KMS-11 (cell line): ENCODE results near the gene NAP1L3.

Experiments used
- H2AFZ ChIP-seq: fragments of 200-600 bp; sonication (generic); 2 replicates; pipeline ENCODE4 v1.6.1; 2016; ENCODE audit warnings: antibody characterized with exemption, mixed run types, low read depth
- H3K27ac ChIP-seq: fragments of 200-600 bp; sonication (generic); 2 replicates; pipeline ENCODE4 v1.6.1; 2016; ENCODE audit warnings: mild to moderate bottlenecking, mixed run types
- H3K27me3 ChIP-seq: fragments of 200-600 bp; sonication (generic); 2 replicates; pipeline ENCODE4 v1.6.1; 2017; ENCODE audit warnings: mild to moderate bottlenecking, low read depth, mixed run types, moderate library complexity; ENCODE audit not compliant: insufficient read depth
- H3K36me3 ChIP-seq: fragments of 200-600 bp; sonication (generic); 2 replicates; pipeline ENCODE4 v1.6.1; 2017; ENCODE audit warnings: mild to moderate bottlenecking, mixed run types; ENCODE audit not compliant: insufficient read depth
- H3K4me1 ChIP-seq: fragments of 200-600 bp; sonication (generic); 2 replicates; pipeline ENCODE4 v1.6.1; 2016; ENCODE audit warnings: mild to moderate bottlenecking, low read depth, mixed run types; ENCODE audit not compliant: poor library complexity, severe bottlenecking
- H3K4me2 ChIP-seq: fragments of 200-600 bp; sonication (generic); 2 replicates; pipeline ENCODE4 v1.7.0; 2016; ENCODE audit warnings: mild to moderate bottlenecking, mixed run types
- H3K4me3 ChIP-seq: fragments of 200-600 bp; sonication (generic); IDR thresholded peaks from 2 replicates; pipeline ENCODE4 v1.6.1; 2017; ENCODE audit warnings: low read depth, low read length, mixed read lengths; ENCODE audit not compliant: insufficient read depth
- H3K79me2 ChIP-seq: fragments of 200-600 bp; sonication (generic); 2 replicates; pipeline ENCODE4 v1.6.1; 2016; ENCODE audit warnings: low read depth, mixed run types; ENCODE audit not compliant: insufficient read depth
- H3K9ac ChIP-seq: fragments of 200-600 bp; sonication (generic); 2 replicates; pipeline ENCODE4 v1.6.1; 2016; ENCODE audit warnings: mild to moderate bottlenecking, mixed run types
- H4K20me1 ChIP-seq: fragments of 200-600 bp; sonication (generic); 2 replicates; pipeline ENCODE4 v1.6.1; 2016; ENCODE audit warnings: mild to moderate bottlenecking, mixed run types; ENCODE audit not compliant: insufficient read depth
- CTCF ChIP-seq: fragments of 200-600 bp; sonication (generic); conservative IDR thresholded peaks from 2 replicates; pipeline ENCODE4 v1.6.1; 2017; ENCODE audit warnings: low read depth, mild to moderate bottlenecking, antibody characterized with exemption, low read length, moderate library complexity, mixed read lengths

The NAP1L3 gene

DNA sequence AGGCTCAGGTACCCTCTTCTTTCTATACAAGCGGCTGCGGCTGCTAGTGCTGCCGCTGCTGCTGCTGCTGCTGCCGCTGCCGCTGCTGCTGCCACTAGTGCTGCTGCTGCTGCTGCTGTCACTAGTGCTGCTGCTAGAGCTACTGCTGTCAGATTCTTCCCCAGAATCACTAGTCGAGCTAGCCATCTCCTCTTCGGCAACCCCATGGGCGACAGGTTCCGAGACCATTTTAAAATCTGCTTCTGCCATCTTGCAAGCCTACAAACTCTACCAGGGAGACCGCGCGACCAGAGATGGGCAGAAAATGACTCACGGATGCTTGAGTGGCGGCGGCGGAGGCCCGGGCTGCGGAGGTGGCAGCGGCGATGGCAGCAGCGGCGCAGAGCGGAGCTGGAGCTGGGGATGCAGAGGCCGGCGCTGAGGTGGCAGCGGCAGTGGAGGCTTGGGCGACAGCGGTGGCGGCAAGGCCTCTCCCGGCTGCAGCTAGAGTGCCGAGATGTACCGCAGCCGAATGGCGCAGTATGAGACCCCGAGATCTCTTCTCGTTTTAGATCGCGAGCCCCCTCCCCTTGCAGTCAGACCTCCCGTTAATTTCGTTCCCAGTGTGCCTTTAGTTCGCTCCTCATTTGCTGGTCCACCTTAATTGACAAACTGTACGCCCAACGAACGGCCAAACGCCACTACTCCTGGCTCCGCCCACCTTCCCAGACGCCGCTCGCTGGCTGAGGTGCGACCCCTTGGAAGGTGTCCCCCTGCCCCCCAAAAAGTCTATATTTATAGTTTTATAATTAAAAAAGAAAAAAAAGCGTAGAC, at the start of gene NAP1L3:
TSS of gene NAP1L3 (minus strand) at position 523 of the 813 bp plus-strand sequence. CDS start at position 249, 274 bp downstream.
- Histone ChIP-seq H3K4me1 (no peaks in the 10 kb centered on the region), H3K4me3 (no peak within 1 kb of the TSS), H3K4me2 (peak within 1 kb of the TSS; percentile 63), H3K27me3 (no peaks in the 10 kb centered on the region), H2AFZ (peak within 1 kb of the TSS; percentile 86), H3K27ac (no peak within 1 kb of the TSS; the same call in 1 of the 2 replicates), H3K36me3 (no peaks in the 10 kb centered on the region), H3K9ac (no peak within 1 kb of the TSS; the same call in 1 of the 2 replicates), H4K20me1 (no peaks in the 10 kb centered on the region), H3K79me2 (no peaks in the 10 kb centered on the region)
- TF ChIP-seq CTCF, result no peak

GRCh38 chrX:93711076-93711475, 37.7 kb upstream of the NAP1L3 start:
- Histone ChIP-seq H3K36me3 (no peaks in the 10 kb centered on the region), H3K79me2 (no peaks in the 10 kb centered on the region), H3K4me2 (no peak overlapping the region), H3K27me3 (no peaks in the 10 kb centered on the region), H3K9ac (no peak overlapping the region), H3K4me1 (no peaks in the 10 kb centered on the region), H4K20me1 (no peaks in the 10 kb centered on the region), H3K27ac (no peak overlapping the region), H2AFZ (no peak overlapping the region), H3K4me3 (no peak overlapping the region)
- TF ChIP-seq CTCF, result no peak

DNA sequence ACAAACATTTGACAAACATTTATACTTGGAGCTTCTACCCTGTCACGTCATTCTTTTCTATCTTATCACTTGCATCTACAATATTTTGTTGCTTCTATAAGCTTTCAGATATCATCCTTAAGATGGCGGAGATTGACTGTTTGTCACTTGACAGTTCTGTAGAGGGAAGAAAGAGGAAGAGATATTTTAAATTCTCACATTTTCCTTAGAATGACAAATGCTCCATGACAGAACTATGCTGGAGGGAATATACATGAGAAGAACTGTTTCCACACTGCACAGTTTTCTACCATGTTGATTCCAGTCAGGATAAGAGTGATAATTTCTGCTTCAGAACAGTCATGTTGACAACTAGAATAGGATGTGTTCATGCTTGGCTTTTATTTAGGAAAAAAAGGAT, 30.3 kb upstream of the NAP1L3 start:
- TF ChIP-seq CTCF, result no peak
- Histone ChIP-seq H4K20me1 (no peaks in the 10 kb centered on the region), H3K4me3 (no peak overlapping the region), H3K4me1 (no peaks in the 10 kb centered on the region), H3K27me3 (no peaks in the 10 kb centered on the region), H3K9ac (no peak overlapping the region), H3K4me2 (no peak overlapping the region), H3K27ac (no peak overlapping the region), H3K36me3 (no peaks in the 10 kb centered on the region), H2AFZ (no peak overlapping the region), H3K79me2 (no peaks in the 10 kb centered on the region)

DNA sequence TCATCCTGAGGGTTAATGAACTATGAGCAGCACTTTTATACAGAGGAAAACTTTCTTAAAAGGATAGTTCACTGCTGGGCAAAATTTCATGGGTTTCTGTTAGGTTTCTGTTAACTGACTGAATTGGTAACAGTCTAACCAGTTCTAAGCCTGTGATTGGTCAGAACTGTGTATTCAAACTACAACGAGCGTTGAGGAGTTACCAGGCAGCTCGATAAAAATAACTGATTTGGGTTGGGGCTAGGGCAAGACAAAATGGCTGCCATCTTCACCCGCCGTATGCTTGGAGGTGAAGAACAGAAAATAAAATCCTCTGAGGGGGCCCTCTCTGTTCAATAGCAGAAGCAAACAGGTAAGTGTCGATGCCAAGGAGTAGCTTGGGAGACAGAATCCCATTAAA, 22.6 kb upstream of the NAP1L3 start:
- no peak for TF ChIP-seq CTCF
- no peaks in the 10 kb centered on the region for H3K27me3 ChIP-seq
- no peaks in the 10 kb centered on the region for H4K20me1 ChIP-seq
- no peaks in the 10 kb centered on the region for H3K4me1 ChIP-seq
- no peaks in the 10 kb centered on the region for H3K79me2 ChIP-seq
- H3K27ac ChIP-seq, result no peak overlapping the region
- no peak overlapping the region for H3K9ac ChIP-seq
- H3K4me3 ChIP-seq, result no peak overlapping the region
- no peak overlapping the region for H3K4me2 ChIP-seq
- no peak overlapping the region for H2AFZ ChIP-seq
- H3K36me3 ChIP-seq, result no peaks in the 10 kb centered on the region
